Keratinocyte (primary cell): ENCODE measurements around the gene RASEF.

ENCODE experiments used
- CTCF ChIP-seq, 3 experiments: IDR thresholded peaks in 1 of 3; conservative IDR thresholded peaks in 1 of 3; optimal IDR thresholded peaks in 1 of 3; 2 replicates in 2 of 3; 3 replicates in 1 of 3; pipeline versions ENCODE3 to v1.5.1; 2011; ENCODE audit warnings: low read length in 3 of 3, mild to moderate bottlenecking in 3 of 3, moderate library complexity in 2 of 3, control low read depth in 1 of 3, inconsistent platforms in 1 of 3; ENCODE audit not compliant: insufficient read depth in 2 of 3; ENCODE audit errors: extremely low read depth in 1 of 3
- EZH2 ChIP-seq: IDR thresholded peaks from one replicate; pipeline ENCODE4 v1.6.1; 2012; ENCODE audit warnings: inconsistent platforms, mild to moderate bottlenecking, low read length, moderate library complexity

- TF ChIP-seq CTCF (optimal IDR thresholded peaks at IDR 0.05 in 1 of 3, IDR thresholded peaks at IDR 0.05 in 1 of 3, conservative IDR thresholded peaks at IDR 0.05 in 1 of 3; ENCODE audit: extremely low read depth in 1 of 3, insufficient read depth in 2 of 3, low read length in 3 of 3) (no peak), EZH2 (no peak)
Observed at GRCh38 chr9:83029531-83030137, 33.3 kb downstream of the RASEF start.
